Measurements from ENCODE around the gene NREP. TPM values are rescaled to one million over a fixed set of nuclear protein-coding genes. Genes with fewer than 3 reads are reported as not detected.

NREP gene
- total RNA-seq, 2 experiments from 2014 or later = 21.7 to 22.6 TPM

GRCh38 chr5:111679611-111680010, 77.4 kb downstream of the NREP start:
- TF ChIP-seq CTCF (IDR thresholded peaks at IDR 0.05) = no peak
- ATAC-seq = no peak
- POLR2A ChIA-PET = no interaction called here
- CTCF ChIA-PET = no interaction called here
- Mint-ChIP-seq H3K27me3 (no peaks in the 10 kb centered on the region), H3K4me3 (no peak overlapping the region), H3K9me3 (no peaks in the 10 kb centered on the region), H3K27ac (no peak overlapping the region), H3K4me1 (ENCODE audit: low read depth) (no peaks in the 10 kb centered on the region), H3K36me3 (ENCODE audit: low read depth) (no peaks in the 10 kb centered on the region)
- intact Hi-C loops (cut with micrococcal nuclease) = no loop called here
- no peak for DNase-seq

Other genes with a start within 250 kb of the NREP start
- 100 to 1,000 TPM; 132 TPM for gene STARD4, start 244.7 kb downstream of the NREP start, total RNA-seq

Measured in activated CD8-positive, alpha-beta T cell treated with anti-CD3 and anti-CD28 coated beads for 36 hours (primary cell).